H1 (cell line): ENCODE measurements around the gene IRF8. TPM values are rescaled to one million over a fixed set of nuclear protein-coding genes. Genes with fewer than 3 reads are reported as not detected.

Experiments used
- CTCF ChIA-PET: fragments of 300-600 bp; sonication (Branson Sonifier 250); formaldehyde crosslinking; loops from one replicate; lab custom pipeline; 2021; ENCODE audit not compliant: partially characterized antibody; lab: Charles Lee
- POLR2A ChIA-PET: fragments of 300-600 bp; sonication (Branson Sonifier 250); formaldehyde crosslinking; loops from one replicate; lab custom pipeline; 2021; ENCODE audit warnings: inconsistent platforms; ENCODE audit not compliant: partially characterized antibody; lab: Charles Lee
- DNase-seq, 2 experiments: peaks; one replicate each; pipeline versions ENCODE4 v3.0.0 to v3.0.0-alpha.2; 2010 to 2022; ENCODE audit warnings: low spot score in 2 of 2, low read depth in 1 of 2, mixed read lengths in 1 of 2
- FAIRE-seq: peaks from 2 replicates; lab custom pipeline; 2011; peaks lifted over from hg19 to GRCh38; lab: Jason Lieb, UNC
- H2AFZ ChIP-seq: 2 replicates; pipeline ENCODE4 v1.8.1; 2012; ENCODE audit warnings: low read length, inconsistent platforms
- H2AK5ac ChIP-seq: 2 replicates; pipeline ENCODE4 v1.6.1; 2013; ENCODE audit warnings: low read depth, low read length
- H2BK120ac ChIP-seq: replicated peaks from 2 replicates; pipeline ENCODE3; 2013; ENCODE audit warnings: low read depth, low read length, inconsistent platforms
- H2BK12ac ChIP-seq: 2 replicates; pipeline ENCODE4 v1.6.1; 2013; ENCODE audit warnings: low read depth, low read length
- H2BK15ac ChIP-seq: 2 replicates; pipeline ENCODE4 v1.6.1; 2013; ENCODE audit warnings: low read length
- H2BK20ac ChIP-seq: 2 replicates; pipeline ENCODE4 v1.6.1; 2013; ENCODE audit warnings: low read length
- H2BK5ac ChIP-seq: 2 replicates; pipeline ENCODE4 v1.6.1; 2013; ENCODE audit warnings: low read depth, low read length
- H3K14ac ChIP-seq: 2 replicates; pipeline ENCODE4 v1.6.1; 2013; ENCODE audit warnings: inconsistent platforms; ENCODE audit not compliant: insufficient read length
- H3K18ac ChIP-seq: 2 replicates; pipeline ENCODE4 v1.6.1; 2013; ENCODE audit warnings: low read length; ENCODE audit errors: extremely low read depth
- H3K23ac ChIP-seq: 2 replicates; pipeline ENCODE4 v1.6.1; 2013; ENCODE audit warnings: inconsistent platforms; ENCODE audit not compliant: insufficient read length
- H3K23me2 ChIP-seq: 2 replicates; pipeline ENCODE4 v1.6.1; 2013; ENCODE audit warnings: low read depth, low read length
- H3K27ac ChIP-seq: 2 replicates; pipeline ENCODE4 v1.6.1; 2011; ENCODE audit warnings: low read depth, low read length, inconsistent platforms
- H3K27me3 ChIP-seq, 4 experiments: replicated peaks in 1 of 4; 1 replicate in 1 of 4; 2 replicates in 3 of 4; pipeline versions ENCODE4 v1.6.1 to v1.8.1; 2011 to 2013; ENCODE audit warnings: low read length in 3 of 4, mild to moderate bottlenecking in 3 of 4, inconsistent platforms in 2 of 4, mixed read lengths in 2 of 4, moderate library complexity in 1 of 4; ENCODE audit not compliant: control insufficient read depth in 3 of 4, insufficient read depth in 3 of 4; ENCODE audit errors: extremely low read depth in 1 of 4
- H3K36me3 ChIP-seq, 4 experiments: 2 replicates each; pipeline versions ENCODE4 v1.6.1 to v1.8.1; 2011 to 2013; ENCODE audit warnings: mild to moderate bottlenecking in 4 of 4, low read length in 3 of 4, moderate library complexity in 2 of 4, control low read depth in 1 of 4, inconsistent platforms in 1 of 4; ENCODE audit not compliant: insufficient read depth in 4 of 4, control insufficient read depth in 2 of 4
- H3K4ac ChIP-seq: replicated peaks from 2 replicates; pipeline ENCODE3; 2013; ENCODE audit warnings: low read length, low read depth, mixed read lengths, inconsistent platforms; ENCODE audit not compliant: insufficient read length
- H3K4me1 ChIP-seq, 4 experiments: replicated peaks in 1 of 4; 1 replicate in 1 of 4; 2 replicates in 3 of 4; pipeline versions ENCODE4 v1.6.1 to v1.8.1; 2011 to 2013; ENCODE audit warnings: low read length in 3 of 4, inconsistent platforms in 2 of 4, mixed read lengths in 1 of 4; ENCODE audit not compliant: insufficient read depth in 4 of 4, control insufficient read depth in 3 of 4
- H3K4me2 ChIP-seq, 2 experiments: 2 replicates each; pipeline versions ENCODE4 v1.6.1 to v1.8.1; 2011 to 2013; ENCODE audit warnings: low read depth in 2 of 2, low read length in 2 of 2, control low read depth in 1 of 2, inconsistent platforms in 1 of 2, mild to moderate bottlenecking in 1 of 2; ENCODE audit not compliant: insufficient read depth in 1 of 2
- H3K4me3 ChIP-seq, 4 experiments: fragments of 200-600, 300-600 bp in 1 of 4; sonication (generic), shearing (Covaris generic), sonication (Bioruptor Twin) in 1 of 4; 2 replicates each; pipeline versions ENCODE4 v1.5.1 to v1.8.1; 2011 to 2016; ENCODE audit warnings: low read length in 4 of 4, low read depth in 3 of 4, control low read depth in 2 of 4, inconsistent platforms in 2 of 4, mild to moderate bottlenecking in 2 of 4, mixed read lengths in 1 of 4, moderate library complexity in 1 of 4; ENCODE audit not compliant: insufficient read depth in 2 of 4; ENCODE audit errors: extremely low read depth in 1 of 4
- H3K56ac ChIP-seq: replicated peaks from 2 replicates; pipeline ENCODE3; 2013; ENCODE audit warnings: low read depth, mild to moderate bottlenecking, mixed read lengths, low read length, inconsistent platforms; ENCODE audit not compliant: insufficient read length
- H3K79me1 ChIP-seq: 2 replicates; pipeline ENCODE4 v1.6.1; 2013; ENCODE audit warnings: low read depth, low read length, control low read depth
- H3K79me2 ChIP-seq, 2 experiments: 2 replicates each; pipeline versions ENCODE4 v1.6.1 to v1.8.1; 2012 to 2013; ENCODE audit warnings: low read length in 2 of 2, mild to moderate bottlenecking in 2 of 2, inconsistent platforms in 1 of 2; ENCODE audit not compliant: insufficient read depth in 2 of 2, control insufficient read depth in 1 of 2
- H3K9ac ChIP-seq, 4 experiments: replicated peaks in 1 of 4; 1 replicate in 1 of 4; 2 replicates in 3 of 4; pipeline versions ENCODE4 v1.6.1 to v1.8.1; 2011 to 2013; ENCODE audit warnings: low read depth in 3 of 4, low read length in 3 of 4, control low read depth in 2 of 4, mild to moderate bottlenecking in 2 of 4, moderate library complexity in 2 of 4, inconsistent platforms in 1 of 4; ENCODE audit errors: extremely low read depth in 1 of 4
- H3K9me3 ChIP-seq, 2 experiments: 2 replicates each; pipeline versions ENCODE4 v1.6.1 to v1.8.1; 2012 to 2013; ENCODE audit warnings: mild to moderate bottlenecking in 2 of 2, moderate library complexity in 2 of 2, control low read depth in 1 of 2, inconsistent platforms in 1 of 2, low read depth in 1 of 2, low read length in 1 of 2, mixed read lengths in 1 of 2; ENCODE audit not compliant: insufficient read depth in 2 of 2
- H4K20me1 ChIP-seq, 2 experiments: replicated peaks in 1 of 2; 2 replicates each; pipeline versions ENCODE3 to v1.8.1; 2011 to 2013; ENCODE audit warnings: inconsistent platforms in 2 of 2, low read length in 2 of 2, mild to moderate bottlenecking in 1 of 2; ENCODE audit not compliant: insufficient read depth in 2 of 2, control insufficient read depth in 1 of 2
- H4K5ac ChIP-seq: 2 replicates; pipeline ENCODE4 v1.6.1; 2013; ENCODE audit warnings: low read length, low read depth, mixed read lengths, inconsistent platforms; ENCODE audit not compliant: insufficient read length
- H4K8ac ChIP-seq: 2 replicates; pipeline ENCODE4 v1.8.0; 2013; ENCODE audit warnings: mild to moderate bottlenecking, moderate library complexity, low read length, inconsistent platforms; ENCODE audit not compliant: insufficient read depth; ENCODE audit errors: extremely low read depth
- H4K91ac ChIP-seq: replicated peaks from 2 replicates; pipeline ENCODE3; 2013; ENCODE audit warnings: low read length, mixed read lengths, inconsistent platforms; ENCODE audit not compliant: insufficient read length
- CEBPB ChIP-seq: IDR thresholded peaks from 2 replicates; pipeline ENCODE4 v1.6.1; 2012; ENCODE audit warnings: low read depth, low read length
- CREB1 ChIP-seq: IDR thresholded peaks from 2 replicates; pipeline ENCODE4 v1.6.1; 2012; ENCODE audit warnings: inconsistent platforms
- JUN ChIP-seq: IDR thresholded peaks from 2 replicates; pipeline ENCODE4 v1.6.1; 2011; ENCODE audit warnings: low read depth, mild to moderate bottlenecking, improper control_type of control experiment, low read length
- KDM4A ChIP-seq: IDR thresholded peaks from one replicate; pipeline ENCODE4 v1.7.1; 2012; ENCODE audit warnings: low read depth, mild to moderate bottlenecking, moderate library complexity, low read length, inconsistent platforms; ENCODE audit not compliant: severe bottlenecking
- NANOG ChIP-seq: IDR thresholded peaks from 2 replicates; pipeline ENCODE4 v1.6.1; 2011; ENCODE audit warnings: low read length, low read depth, mild to moderate bottlenecking, inconsistent platforms; ENCODE audit not compliant: insufficient read depth, poor library complexity, severe bottlenecking
- POLR2AphosphoS5 ChIP-seq: IDR thresholded peaks from 2 replicates; pipeline ENCODE4 v1.6.1; 2011; ENCODE audit warnings: low read depth, low read length
- SP4 ChIP-seq: IDR thresholded peaks from 2 replicates; pipeline ENCODE4 v1.6.1; 2012; ENCODE audit warnings: low read length, inconsistent platforms
- WGBS, 2 experiments: shearing (Covaris generic) in 1 of 2; methylation state at CpG; one replicate each; pipeline versions ENCODE4 v1.1.6 to v1.1.7; 2013 to 2015; ENCODE audit warnings: low lambda C conversion rate in 2 of 2, mixed read lengths in 2 of 2, inconsistent platforms in 1 of 2, low coverage in 1 of 2, missing lambda C conversion rate in 1 of 2; ENCODE audit not compliant: insufficient replicate concordance in 2 of 2, insufficient coverage in 1 of 2, insufficient read length in 1 of 2; ENCODE audit errors: extremely low coverage in 1 of 2, missing lambda C conversion rate in 1 of 2; 5-methylcytosine and 5-hydroxymethylcytosine counted together
- polyA plus RNA-seq, 7 experiments: library from polyadenylated mRNA; depleted of rRNA in 3 of 7; stranded (reverse) in 5 of 7; unstranded in 2 of 7; fragments of >200 nt in 5 of 7; fragments of 200-250 nt in 2 of 7; gene quantifications; 1 replicate in 5 of 7; 2 replicates in 1 of 7; 4 replicates in 1 of 7; pipeline versions ENCODE4 v1.2.1 to v1.2.3, GENCODE V29; 2011 to 2013; ENCODE audit warnings: missing spikeins in 2 of 7, mixed read lengths in 2 of 7
- total RNA-seq: library from RNA; stranded (reverse); fragmentation: NEBNext Ultra II Directional; extraction: Animal tissue kit (Norgen Biotek cat#: 25700); gene quantifications from 2 replicates; pipeline ENCODE4 v1.2.1, GENCODE V29; 2021

The IRF8 gene
- total and polyA plus RNA-seq, 2 of the 8 experiments (the other 6 are each of a cell fraction or from before 2014, with no cell fraction given) = 0.35 to 2.0 TPM

DNA sequence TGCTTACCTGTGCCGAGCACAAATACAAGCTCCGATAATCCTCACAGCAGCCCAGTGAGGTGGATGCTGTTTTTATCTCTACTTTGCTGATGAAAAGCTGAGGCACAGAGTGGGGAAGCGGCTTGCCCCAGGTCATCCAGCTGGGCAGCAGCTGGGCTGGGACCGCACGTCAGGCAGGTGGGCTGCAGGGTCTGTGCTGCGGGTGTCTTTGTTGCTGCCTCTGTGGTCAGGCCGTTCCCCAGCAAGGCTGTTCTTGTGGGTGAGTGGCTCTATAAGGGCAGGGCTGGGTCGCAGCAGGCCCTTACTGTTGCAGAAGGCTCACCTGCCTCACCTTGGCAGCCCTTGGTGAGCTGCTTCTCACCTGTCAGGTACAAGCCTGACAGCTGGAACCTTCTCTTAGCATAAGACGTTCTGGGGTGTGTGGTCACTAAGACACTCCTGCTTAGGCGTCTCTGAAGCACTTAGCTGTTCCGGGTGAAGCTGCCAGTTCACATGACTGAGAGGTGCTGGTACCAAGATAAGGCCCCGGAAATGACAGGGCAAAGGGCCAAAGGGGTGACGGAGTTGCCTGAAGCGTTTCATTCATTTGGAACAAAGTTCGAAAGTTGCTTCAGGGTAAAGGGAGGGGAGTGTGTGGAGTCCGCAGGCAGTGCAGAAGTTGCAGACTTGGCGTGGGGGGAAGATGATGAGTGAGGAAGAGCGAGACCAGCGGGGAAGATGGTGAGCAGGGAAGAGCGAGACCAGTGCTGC, 17.4 kb downstream of the IRF8 start:
- H3K79me1 ChIP-seq = no peaks in the 10 kb centered on the region
- H4K8ac ChIP-seq = no peak overlapping the region
- no peak overlapping the region for H2BK15ac ChIP-seq
- no peak overlapping the region for H3K56ac ChIP-seq
- peaks cover 0 to 5% (median 2%) of the 10 kb centered on the region in 4 experiments; a peak in 3 of 7 replicates for H3K4me1 ChIP-seq
- no peak overlapping the region for H4K91ac ChIP-seq
- ChIA-PET CTCF (interaction anchor here (0.7 to 10.2 kb wide), 15 partner anchors 10 to 1596 kb away, joined by 3 to 52 read pairs (median 4); partner anchors contain the start of gene IRF8), POLR2A (interaction anchor here (0.7 kb wide), 1 partner anchor 613 kb away, joined by 3 read pairs; no protein-coding TSS in a partner anchor)
- no peak overlapping the region for H3K4me2 ChIP-seq
- H3K23ac ChIP-seq = no peak overlapping the region
- H3K27ac ChIP-seq = no peak overlapping the region
- H2BK5ac ChIP-seq = no peak overlapping the region
- H3K9me3 ChIP-seq = no peaks in the 10 kb centered on the region
- FAIRE-seq = no peak
- H4K5ac ChIP-seq = no peak overlapping the region
- H3K9ac ChIP-seq = no peak overlapping the region
- H2AFZ ChIP-seq = no peak overlapping the region
- DNase-seq = no peak
- H3K4ac ChIP-seq = no peak overlapping the region
- H3K14ac ChIP-seq = no peak overlapping the region
- H2AK5ac ChIP-seq = 0 out of 2 replicates have a peak overlapping the region, but pooled peaks have one; percentile 46
- H3K27me3 ChIP-seq = peaks cover 0 to 2% (median 0%) of the 10 kb centered on the region in 4 experiments; a peak in 2 of 7 replicates
- no peak overlapping the region for H2BK20ac ChIP-seq
- WGBS, 2 experiments = 86% methylated on average over 20 of the region's 20 CpGs; no CpG with 5 or more reads in 1 of the 2 experiments
- H3K23me2 ChIP-seq = no peaks in the 10 kb centered on the region
- no peaks in the 10 kb centered on the region for H3K79me2 ChIP-seq
- H3K18ac ChIP-seq = no peak overlapping the region
- peaks cover 0 to 3% of the 10 kb centered on the region in 2 experiments for H4K20me1 ChIP-seq
- H2BK12ac ChIP-seq = no peak overlapping the region
- no peak overlapping the region for H3K4me3 ChIP-seq
- H2BK120ac ChIP-seq = no peak overlapping the region
- no peaks in the 10 kb centered on the region for H3K36me3 ChIP-seq
- TF ChIP-seq POLR2AphosphoS5 (no peak), CREB1 (no peak), SP4 (no peak), JUN (no peak), KDM4A (no peak), NANOG (no peak), CEBPB (no peak)
